Astrocyte (in vitro differentiated cells and primary cell): ENCODE data around the gene BLTP2.

Experiments
- CTCF ChIP-seq: IDR thresholded peaks from 2 replicates; pipeline ENCODE4 v1.5.1; 2011; ENCODE audit warnings: low read depth, mild to moderate bottlenecking, inconsistent platforms, low read length, moderate library complexity; ENCODE audit not compliant: insufficient read depth
- EZH2 ChIP-seq: IDR thresholded peaks from 2 replicates; pipeline ENCODE4 v1.6.1; 2012; ENCODE audit warnings: mild to moderate bottlenecking, low read length, inconsistent platforms; ENCODE audit not compliant: insufficient read depth

- TF ChIP-seq CTCF, result no peak
- no peak for TF ChIP-seq EZH2
Measured at GRCh38 chr17:28662527-28662829, 17.5 kb upstream of the BLTP2 start.
